ENCODE measurements around the gene RAP1GAP2.
"Not testable (repeated sequence)": the region's sequence is repeated elsewhere in the genome, so short reads cannot be mapped to it uniquely, and the experiment has no call there.

RAP1GAP2 gene

GRCh38 chr17:2814481-2815341, 18.5 kb downstream of the RAP1GAP2 start:
- DNase-seq (ENCODE audit: low read depth), result peak; percentile 94

DNA sequence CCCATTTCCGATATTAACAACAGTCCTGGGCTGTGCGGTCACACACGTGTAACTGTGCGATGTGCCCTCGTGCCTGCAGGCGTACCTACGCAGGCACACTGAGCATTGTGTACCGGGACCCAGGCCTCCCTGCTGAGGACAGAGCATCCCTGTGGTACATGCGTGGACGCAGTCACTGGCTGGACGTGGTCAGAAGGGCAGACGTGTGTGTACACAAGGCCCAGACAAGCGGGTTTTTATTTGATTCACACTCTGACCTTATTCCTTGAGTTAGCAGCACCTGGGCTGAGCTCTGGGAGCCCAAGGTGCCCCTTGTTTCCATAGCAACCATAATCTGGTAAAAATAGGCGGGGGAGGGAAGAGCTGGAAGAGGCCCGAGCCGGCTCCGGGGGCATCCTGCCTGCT, 19.5 kb downstream of the RAP1GAP2 start:
- DNase-seq (ENCODE audit: low read depth), result no peak

- DNase-seq (ENCODE audit: low read depth), result no peak
Observed at GRCh38 chr17:2816688-2817087, 20.4 kb downstream of the RAP1GAP2 start.

DNA sequence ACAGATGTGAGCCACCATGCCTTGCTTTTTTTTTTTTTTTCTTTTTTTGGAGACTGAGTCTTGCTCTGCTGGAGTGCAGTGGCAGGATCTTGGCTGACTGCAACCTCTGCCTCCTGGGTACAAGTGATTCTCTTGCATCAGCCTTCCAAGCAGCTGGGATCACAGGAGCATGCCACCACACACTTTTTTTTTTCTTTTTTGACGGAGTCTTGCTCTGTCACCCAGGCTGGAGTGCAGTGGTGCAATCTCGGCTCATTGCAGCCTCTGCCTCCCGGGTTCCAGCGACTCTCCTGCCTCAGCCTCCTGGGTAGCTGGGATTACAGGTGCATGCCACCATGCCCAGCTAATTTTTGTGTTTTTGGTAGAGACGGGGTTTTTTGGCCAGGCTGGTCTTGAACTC, 23.1 kb downstream of the RAP1GAP2 start:
- not testable (repeated sequence) for DNase-seq (ENCODE audit: low read depth)

DNA sequence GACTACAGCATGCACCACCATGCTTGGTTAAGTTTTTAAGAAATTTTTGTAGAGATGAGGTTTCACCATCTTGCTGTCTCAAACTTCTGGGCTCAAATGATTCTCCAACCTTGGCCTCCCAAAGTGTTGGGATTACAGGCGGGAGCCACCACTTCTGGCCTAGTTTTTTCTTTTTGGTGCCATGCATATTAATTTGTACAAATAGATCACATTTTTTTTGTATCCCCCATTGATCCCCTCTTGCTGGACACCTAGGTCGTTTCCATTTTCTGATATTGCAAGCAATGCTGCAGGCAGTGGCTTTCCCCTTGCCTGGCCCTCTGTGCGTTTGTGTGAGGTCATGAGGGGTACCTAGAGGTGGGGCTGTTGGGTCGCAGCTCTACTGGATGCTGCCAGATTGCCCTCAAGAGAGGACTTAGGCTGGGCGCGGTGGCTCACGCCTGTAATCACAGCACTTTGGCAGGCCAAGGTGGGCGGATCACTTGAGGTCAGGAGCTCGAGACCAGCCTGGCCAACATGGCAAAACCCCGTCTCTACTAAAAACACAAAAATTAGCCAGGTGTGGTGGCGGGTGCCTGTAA, 23.8 kb downstream of the RAP1GAP2 start:
- no peak for DNase-seq (ENCODE audit: low read depth)

DNA sequence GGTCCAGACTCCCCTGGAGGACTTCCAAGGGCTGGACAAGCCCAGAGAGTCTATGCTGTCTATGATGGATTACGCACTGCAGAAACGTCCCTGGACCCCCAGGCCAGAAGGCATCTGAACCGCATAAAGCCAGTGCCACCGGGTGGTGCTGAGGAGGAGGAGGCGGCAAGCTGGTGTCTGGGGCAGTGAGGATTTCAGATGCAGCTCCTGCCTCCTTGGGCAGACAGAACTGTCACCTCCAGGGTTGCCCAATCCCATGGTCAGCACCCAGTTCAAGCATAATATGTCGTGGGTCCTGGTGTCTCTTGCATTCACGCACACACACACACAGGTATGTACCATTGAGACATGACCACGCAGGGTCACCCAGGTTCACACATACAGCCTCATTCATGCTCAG, 25.6 kb downstream of the RAP1GAP2 start:
- no peak for DNase-seq (ENCODE audit: low read depth)

- no peak for DNase-seq (ENCODE audit: low read depth)
Observed at GRCh38 chr17:2822358-2822757, 26.1 kb downstream of the RAP1GAP2 start.

GRCh38 chr17:2825253-2825970, 29.2 kb downstream of the RAP1GAP2 start:
- DNase-seq (ENCODE audit: low read depth), result no peak

DNA sequence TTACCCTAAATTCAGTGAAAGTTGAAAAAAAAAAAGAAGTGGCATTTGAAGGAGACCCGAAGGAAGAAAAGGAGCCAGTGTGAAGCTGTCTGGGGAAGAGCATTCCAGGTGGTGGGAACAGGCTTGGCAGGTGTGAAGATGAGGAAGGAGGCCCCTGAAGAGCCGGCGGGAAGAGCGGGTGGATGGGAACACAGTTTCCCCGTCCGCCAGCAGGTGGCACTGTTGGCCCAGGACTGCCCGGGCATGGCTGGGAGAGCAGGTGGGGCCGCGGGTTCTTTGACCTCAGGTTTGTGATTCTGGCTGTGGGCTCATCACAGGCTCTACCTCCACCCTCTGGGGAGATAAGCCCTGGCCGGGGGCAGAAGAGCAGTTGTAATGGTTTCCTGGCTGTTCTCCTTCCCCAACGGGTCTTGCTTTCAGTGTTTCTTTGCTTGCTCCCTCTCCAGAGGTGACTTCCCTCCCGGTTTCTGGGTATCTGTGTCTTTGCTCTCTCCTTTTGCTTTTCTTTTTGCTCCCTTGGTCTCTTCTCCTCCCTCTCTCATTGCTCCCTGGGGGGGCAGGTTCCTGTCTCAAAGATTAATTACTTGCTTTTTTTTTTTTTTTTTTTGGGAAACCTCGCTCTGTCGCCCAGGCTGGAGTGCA, 32.3 kb downstream of the RAP1GAP2 start:
- DNase-seq (ENCODE audit: low read depth), result peak; percentile 42

DNA sequence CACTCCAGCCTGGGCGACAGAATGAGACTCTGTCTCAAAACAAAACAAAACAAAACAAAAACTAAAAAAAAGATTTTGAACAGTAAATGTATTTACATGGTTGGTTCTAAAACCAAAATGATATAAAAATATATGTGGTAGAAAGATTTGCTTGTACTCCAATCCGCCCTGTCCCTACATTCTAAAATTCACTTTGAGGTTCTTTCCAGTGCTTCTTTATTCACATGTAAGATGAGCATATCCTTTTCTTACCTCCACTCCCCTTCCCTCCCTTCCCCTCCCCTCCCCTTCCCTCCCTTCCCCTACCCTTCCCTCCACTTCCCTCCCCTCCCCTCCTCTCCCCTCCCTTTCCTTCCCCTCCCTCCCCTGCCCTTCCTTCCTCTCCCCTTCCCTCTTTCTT, 34.4 kb downstream of the RAP1GAP2 start:
- no peak for DNase-seq (ENCODE audit: low read depth)

DNA sequence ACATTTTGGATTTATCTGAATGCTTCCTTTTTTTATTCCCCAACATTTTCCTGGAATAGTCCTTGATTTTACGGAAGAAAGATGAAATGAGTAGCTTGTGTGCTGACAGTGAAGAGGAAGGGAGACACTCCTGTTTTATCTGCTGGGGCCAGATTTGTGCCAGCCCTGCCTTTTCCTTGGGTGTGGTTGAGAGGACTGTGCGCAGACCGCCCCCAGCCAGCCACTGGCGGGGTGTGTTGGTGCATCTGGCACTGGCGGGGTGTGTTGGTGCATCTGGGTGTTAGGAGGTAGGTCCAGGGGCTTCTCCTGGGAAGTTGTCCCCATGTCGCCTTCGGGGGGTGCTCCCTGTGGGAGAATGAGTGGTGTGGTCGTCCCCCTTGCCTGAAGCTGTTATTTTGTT, 39.5 kb downstream of the RAP1GAP2 start:
- DNase-seq (ENCODE audit: low read depth), result no peak

DNA sequence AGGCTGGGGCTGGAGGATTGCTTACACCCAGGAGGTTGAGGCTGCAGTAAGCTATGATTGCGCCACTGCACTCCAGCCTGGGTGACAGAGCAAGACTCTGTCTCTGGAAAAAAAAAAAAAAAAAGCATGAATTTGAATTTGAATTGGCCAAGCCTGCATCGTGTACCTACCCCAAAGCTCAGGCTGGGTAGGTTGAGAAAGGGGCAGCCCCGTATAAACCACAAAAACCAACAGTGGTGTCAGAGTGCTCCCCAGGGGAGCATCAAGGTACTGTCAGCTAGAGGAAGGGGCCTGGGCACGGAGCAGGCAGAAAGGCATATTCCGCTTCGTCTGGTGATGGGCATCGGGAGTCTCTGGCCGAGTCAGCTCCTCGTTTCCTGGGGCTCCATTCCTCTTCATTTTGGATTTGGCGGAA, 40.9 kb downstream of the RAP1GAP2 start:
- DNase-seq (ENCODE audit: low read depth), result peak; percentile 31

DNA sequence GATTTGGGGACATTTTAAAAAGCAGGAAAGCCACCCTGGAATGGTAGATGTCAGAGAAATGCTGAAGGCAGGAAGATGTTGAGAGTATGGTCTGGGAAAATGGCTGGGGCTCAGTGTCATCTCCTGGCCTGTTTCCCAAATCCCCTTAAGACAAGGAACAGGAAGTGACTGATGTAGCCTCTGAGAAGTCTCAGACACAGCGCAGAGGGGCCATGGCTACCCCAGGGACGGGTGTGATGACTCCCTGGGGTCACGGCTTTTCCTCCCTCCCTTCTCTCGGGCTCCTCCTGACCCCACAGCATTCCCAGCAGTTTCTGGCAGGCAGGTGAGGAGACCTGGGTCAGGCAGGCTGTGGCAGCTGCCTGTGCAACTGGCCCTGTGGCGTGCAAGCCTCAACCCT, 45.4 kb downstream of the RAP1GAP2 start:
- DNase-seq (ENCODE audit: low read depth), result no peak

DNA sequence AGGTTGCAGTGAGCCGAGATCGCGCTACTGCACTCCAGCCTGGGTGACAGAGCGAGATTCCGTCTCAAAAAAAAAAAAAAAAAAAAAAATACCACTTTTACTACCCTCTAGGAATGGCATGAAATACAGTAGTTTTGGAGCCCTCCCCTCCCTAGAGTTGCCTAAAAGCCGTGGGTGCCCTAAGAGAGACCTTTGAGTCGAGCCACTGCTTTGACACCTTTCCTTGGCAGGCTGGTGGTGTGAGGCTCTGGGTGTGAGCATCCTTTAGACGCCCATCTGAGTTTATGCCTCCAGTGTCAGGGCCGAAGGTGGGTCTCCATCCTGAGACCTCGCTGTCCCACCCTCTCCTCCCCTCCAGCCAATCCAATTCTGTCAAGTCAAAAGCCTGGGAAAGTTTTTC, 46.2 kb downstream of the RAP1GAP2 start:
- DNase-seq (ENCODE audit: low read depth), result no peak

DNA sequence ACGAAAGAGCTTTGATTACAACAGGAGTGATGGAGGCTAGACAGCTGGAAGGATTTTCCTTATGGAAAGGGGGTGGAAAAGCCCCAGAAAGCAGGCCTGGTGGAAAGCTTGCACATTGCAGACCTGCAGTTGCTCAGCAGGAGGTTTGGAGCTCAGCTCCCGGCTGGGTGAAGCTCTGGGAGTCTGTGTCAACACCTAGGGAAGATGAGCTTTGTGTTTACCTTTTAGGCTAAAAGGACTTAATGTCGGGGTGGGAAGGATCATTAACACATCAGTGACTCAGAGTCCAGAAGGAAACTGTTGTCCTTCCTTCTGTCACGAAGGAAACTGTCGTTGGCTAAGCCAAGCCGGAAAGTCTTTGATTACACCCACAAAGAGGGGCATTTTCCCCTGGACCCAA, 48.2 kb downstream of the RAP1GAP2 start:
- DNase-seq (ENCODE audit: low read depth), result no peak

DNA sequence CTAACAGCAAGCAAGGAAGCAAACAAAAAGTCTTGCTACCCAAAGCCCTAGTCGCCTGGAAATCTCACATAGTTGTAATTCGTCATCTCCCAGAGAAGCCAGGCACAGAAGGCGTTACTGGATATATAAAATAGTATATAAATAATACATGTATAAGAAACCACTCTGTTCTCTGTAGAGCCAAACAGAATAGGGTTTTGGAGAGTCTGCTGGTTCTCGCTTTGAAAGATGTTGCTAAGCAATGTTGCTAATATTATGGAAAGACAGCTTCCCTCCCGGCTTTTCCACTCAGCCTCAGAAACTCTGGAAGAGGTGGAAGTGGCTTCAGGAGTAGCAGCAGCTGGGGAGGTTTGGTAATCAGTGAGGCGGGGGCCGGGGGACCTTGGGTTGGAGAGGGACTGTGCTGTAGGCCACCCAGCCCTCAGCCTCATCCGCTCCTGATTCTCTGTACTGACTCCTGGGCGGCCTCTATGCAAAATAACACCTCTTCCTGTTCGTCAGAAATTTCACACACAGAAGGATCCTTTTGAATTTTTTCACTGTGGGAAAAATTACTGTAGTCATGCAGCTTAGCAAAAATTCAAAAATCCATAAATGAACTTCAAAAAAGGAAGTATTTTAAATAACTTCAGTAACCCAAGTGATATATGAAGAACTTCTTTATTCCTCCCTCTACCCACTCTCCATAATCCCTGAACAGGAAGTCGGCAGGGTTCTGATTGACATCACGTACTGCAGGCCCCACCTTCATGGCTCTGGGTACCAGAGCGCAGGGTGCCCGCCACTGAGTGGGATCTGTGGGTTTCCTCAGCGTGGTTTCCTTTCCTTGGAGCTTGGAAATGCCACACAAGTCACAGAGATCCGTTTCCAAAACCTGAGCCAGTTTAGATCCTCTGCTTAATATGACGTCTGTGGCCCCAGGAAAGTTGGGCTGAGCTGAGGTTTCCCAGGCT, 51.4 kb downstream of the RAP1GAP2 start:
- no peak for DNase-seq (ENCODE audit: low read depth)

- no peak for DNase-seq (ENCODE audit: low read depth)
Observed at GRCh38 chr17:2849327-2849670, 53.1 kb downstream of the RAP1GAP2 start.

- no peak for DNase-seq (ENCODE audit: low read depth)
Observed at GRCh38 chr17:2850991-2851390, 54.8 kb downstream of the RAP1GAP2 start.

GRCh38 chr17:2851615-2852014, 55.4 kb downstream of the RAP1GAP2 start:
- DNase-seq (ENCODE audit: low read depth), result no peak

GRCh38 chr17:2852221-2852620, 56.0 kb downstream of the RAP1GAP2 start:
- no peak for DNase-seq (ENCODE audit: low read depth)

DNA sequence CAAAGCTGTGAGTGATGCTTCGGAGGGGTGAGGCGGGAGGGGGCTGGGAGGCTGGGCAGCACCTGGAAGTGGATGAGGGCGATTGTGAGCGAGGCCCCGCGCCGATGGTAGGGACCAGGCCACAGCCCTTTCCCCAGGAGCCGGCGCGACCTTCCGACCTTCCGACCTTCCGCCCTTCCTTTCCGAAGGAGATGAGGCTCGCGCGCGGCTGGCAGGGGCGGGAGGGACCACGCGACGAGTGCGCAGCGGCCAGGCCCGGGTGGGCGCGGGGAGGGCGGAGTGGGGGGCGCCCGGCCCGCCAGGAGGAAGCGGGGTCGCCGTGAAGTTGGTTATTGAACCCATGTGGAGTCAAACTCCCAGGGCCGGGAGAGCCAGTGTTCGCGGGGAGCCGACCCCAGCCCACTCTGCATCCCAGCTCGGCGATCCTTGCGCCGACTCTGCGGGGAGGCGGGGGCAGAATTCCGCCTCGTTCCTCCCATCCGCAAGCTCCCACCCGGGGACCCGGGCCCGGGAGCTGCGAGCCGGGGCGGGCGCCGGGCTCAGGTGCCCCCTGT, 56.6 kb downstream of the RAP1GAP2 start:
- DNase-seq (ENCODE audit: low read depth), result no peak
